Tibial nerve (tissue), 4 donors: ENCODE measurements around the gene NBPF1.
"Not testable (repeated sequence)": the region's sequence is repeated elsewhere in the genome, so short reads cannot be mapped to it uniquely, and the experiment has no call there.

Experiments used
- CTCF ChIP-seq, 5 experiments: fragments of 200-600 bp in 3 of 5; fragments of 450-650 bp in 2 of 5; sonication (generic) in 3 of 5; IDR thresholded peaks; one replicate each; pipeline ENCODE4 v1.5.1; 2016 to 2019; ENCODE audit warnings: antibody characterized with exemption in 5 of 5, mild to moderate bottlenecking in 3 of 5, moderate library complexity in 2 of 5
- EP300 ChIP-seq, 2 donors: sonication (generic); formaldehyde crosslinking; IDR thresholded peaks; one replicate each; pipeline ENCODE4 v1.6.1; 2017; ENCODE audit warnings: antibody characterized with exemption in 2 of 2, mild to moderate bottlenecking in 1 of 2
- POLR2A ChIP-seq, 2 donors: fragments of 450-650 bp; IDR thresholded peaks; one replicate each; pipeline ENCODE4 v1.6.1; 2017; ENCODE audit warnings: antibody characterized with exemption in 2 of 2, mild to moderate bottlenecking in 2 of 2, moderate library complexity in 2 of 2

GRCh38 chr1:16656981-16657683, 43.8 kb upstream of the NBPF1 start:
- TF ChIP-seq POLR2A, CTCF, EP300 (IDR thresholded peaks at IDR 0.05): not testable (repeated sequence)
